B cell (primary cell): Measurements from ENCODE around the gene MAP4K4.

Experiments used
- EZH2 ChIP-seq: IDR thresholded peaks from 2 replicates; pipeline ENCODE4 v1.6.1; 2012; ENCODE audit warnings: borderline replicate concordance, low read depth, mild to moderate bottlenecking, moderate library complexity, low read length; ENCODE audit not compliant: insufficient read depth, poor library complexity, severe bottlenecking
- TF ChIP-seq, protein P1 (sequence below): fragments of 200-600 bp; IDR thresholded peaks from one replicate; pipeline ENCODE4 v1.8.0; 2022; ENCODE audit warnings: antibody characterized with exemption, mild to moderate bottlenecking

DNA sequence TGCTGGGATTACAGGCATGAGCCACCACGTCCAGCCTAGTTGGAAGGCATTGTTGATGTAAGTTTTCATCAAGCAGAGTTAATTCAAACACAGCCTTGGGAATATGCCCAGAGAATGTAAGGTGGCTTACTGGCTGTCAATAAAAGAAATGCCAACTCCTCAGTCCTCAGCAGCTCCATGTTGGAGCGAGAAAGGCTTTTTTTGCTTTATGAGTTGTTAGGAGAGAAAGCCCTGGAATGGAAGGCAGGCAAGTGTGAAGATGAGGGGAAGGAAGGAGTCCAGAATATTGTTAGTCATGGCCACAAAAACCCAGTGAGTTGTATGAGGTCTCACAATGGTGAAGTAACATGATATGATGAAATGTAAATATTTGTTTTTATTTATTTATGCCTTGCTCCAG is 57.1 kb downstream of the MAP4K4 start:
- TF ChIP-seq, protein P1, sequence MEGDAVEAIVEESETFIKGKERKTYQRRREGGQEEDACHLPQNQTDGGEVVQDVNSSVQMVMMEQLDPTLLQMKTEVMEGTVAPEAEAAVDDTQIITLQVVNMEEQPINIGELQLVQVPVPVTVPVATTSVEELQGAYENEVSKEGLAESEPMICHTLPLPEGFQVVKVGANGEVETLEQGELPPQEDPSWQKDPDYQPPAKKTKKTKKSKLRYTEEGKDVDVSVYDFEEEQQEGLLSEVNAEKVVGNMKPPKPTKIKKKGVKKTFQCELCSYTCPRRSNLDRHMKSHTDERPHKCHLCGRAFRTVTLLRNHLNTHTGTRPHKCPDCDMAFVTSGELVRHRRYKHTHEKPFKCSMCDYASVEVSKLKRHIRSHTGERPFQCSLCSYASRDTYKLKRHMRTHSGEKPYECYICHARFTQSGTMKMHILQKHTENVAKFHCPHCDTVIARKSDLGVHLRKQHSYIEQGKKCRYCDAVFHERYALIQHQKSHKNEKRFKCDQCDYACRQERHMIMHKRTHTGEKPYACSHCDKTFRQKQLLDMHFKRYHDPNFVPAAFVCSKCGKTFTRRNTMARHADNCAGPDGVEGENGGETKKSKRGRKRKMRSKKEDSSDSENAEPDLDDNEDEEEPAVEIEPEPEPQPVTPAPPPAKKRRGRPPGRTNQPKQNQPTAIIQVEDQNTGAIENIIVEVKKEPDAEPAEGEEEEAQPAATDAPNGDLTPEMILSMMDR, result no peak
- no peak for TF ChIP-seq EZH2
